ENCODE data around the gene FN3K.

Gene FN3K

GRCh38 chr17:82703036-82703745 is 32.2 kb upstream of the FN3K start:
- DNase-seq (ENCODE audit: low read depth in 1 of 2, low spot score in 1 of 2), result no peak

- DNase-seq (ENCODE audit: low read depth in 1 of 2, low spot score in 1 of 2), result no peak
Measured at GRCh38 chr17:82703935-82704865, 31.2 kb upstream of the FN3K start.

- DNase-seq (ENCODE audit: low read depth in 1 of 2, low spot score in 1 of 2), result no peak
Measured at GRCh38 chr17:82704886-82705285, 30.5 kb upstream of the FN3K start.

GRCh38 chr17:82705756-82706155 is 29.7 kb upstream of the FN3K start:
- DNase-seq (ENCODE audit: low read depth in 1 of 2, low spot score in 1 of 2), result no peak

- DNase-seq (ENCODE audit: low read depth in 1 of 2, low spot score in 1 of 2), result no peak
Measured at GRCh38 chr17:82709024-82709675, 26.3 kb upstream of the FN3K start.

- DNase-seq (ENCODE audit: low read depth in 1 of 2, low spot score in 1 of 2), result no peak
Measured at GRCh38 chr17:82709676-82710498, 25.5 kb upstream of the FN3K start.

GRCh38 chr17:82710499-82711232 is 24.7 kb upstream of the FN3K start:
- no peak for DNase-seq (ENCODE audit: low read depth in 1 of 2, low spot score in 1 of 2)

- DNase-seq (ENCODE audit: low read depth in 1 of 2, low spot score in 1 of 2), result no peak
Measured at GRCh38 chr17:82713071-82713723, 22.2 kb upstream of the FN3K start.

- peak; percentile 58 to 93 for DNase-seq (ENCODE audit: low read depth in 1 of 2, low spot score in 1 of 2)
Measured at GRCh38 chr17:82716203-82717010, 19.0 kb upstream of the FN3K start, which contains the start of gene FN3KRP. Gene FN3KRP (plus strand): TSS chr17:82716706. CDS start chr17:82716756, 50 bp downstream.

- DNase-seq (ENCODE audit: low read depth in 1 of 2, low spot score in 1 of 2), result no peak
Measured at GRCh38 chr17:82718986-82719685, 16.3 kb upstream of the FN3K start.

GRCh38 chr17:82720204-82720603 is 15.2 kb upstream of the FN3K start:
- DNase-seq (ENCODE audit: low read depth in 1 of 2, low spot score in 1 of 2), result no peak

- no peak for DNase-seq (ENCODE audit: low read depth in 1 of 2, low spot score in 1 of 2)
Measured at GRCh38 chr17:82722341-82723013, 12.9 kb upstream of the FN3K start.

- no peak for DNase-seq (ENCODE audit: low read depth in 1 of 2, low spot score in 1 of 2)
Measured at GRCh38 chr17:82723169-82723807, 12.1 kb upstream of the FN3K start.

GRCh38 chr17:82726427-82726826 is 9.0 kb upstream of the FN3K start:
- no peak for DNase-seq (ENCODE audit: low read depth in 1 of 2, low spot score in 1 of 2)

GRCh38 chr17:82729479-82730260 is 5.7 kb upstream of the FN3K start:
- DNase-seq (ENCODE audit: low read depth in 1 of 2, low spot score in 1 of 2), result no peak

GRCh38 chr17:82732118-82732743 is 3.2 kb upstream of the FN3K start:
- no peak for DNase-seq (ENCODE audit: low read depth in 1 of 2, low spot score in 1 of 2)
